Stimulated activated CD4-positive, alpha-beta T cell treated with anti-CD3 and anti-CD28 coated beads, TNF-alpha, amount 100 ng/mL, for 1 hour (primary cell): ENCODE results near the gene SH3BP5L.
"Not testable (repeated sequence)": the region's sequence is repeated elsewhere in the genome, so short reads cannot be mapped to it uniquely, and the experiment has no call there.

Experiments
- DNase-seq, 3 donors: peaks; one replicate each; pipeline ENCODE4 v3.0.0-alpha.2; 2020; ENCODE audit warnings: low read depth in 3 of 3, low spot score in 1 of 3

The SH3BP5L gene

GRCh38 chr1:248830718-248831017 is 5.0 kb upstream of the SH3BP5L start:
- DNase-seq, result not testable (repeated sequence)

GRCh38 chr1:248828845-248829244 is 3.1 kb upstream of the SH3BP5L start:
- DNase-seq, result no peak

DNA sequence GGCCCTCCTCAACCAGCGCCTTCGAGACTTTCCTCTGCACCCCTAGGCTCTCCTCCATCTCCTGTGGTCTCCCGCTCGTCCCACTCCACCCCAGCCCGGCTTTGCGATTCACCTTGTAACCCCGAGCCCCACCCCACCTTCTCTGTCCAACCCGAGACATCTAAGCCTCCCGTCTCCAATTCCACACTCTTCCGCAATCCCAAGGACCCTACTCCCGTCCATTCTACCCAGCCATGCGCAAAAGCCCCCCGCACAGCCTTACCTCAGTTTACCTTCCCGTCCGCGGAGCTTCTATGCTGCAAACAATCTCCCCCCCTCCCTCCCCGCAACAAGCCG is 174 bp downstream of the SH3BP5L start:
- no peak for DNase-seq

DNA sequence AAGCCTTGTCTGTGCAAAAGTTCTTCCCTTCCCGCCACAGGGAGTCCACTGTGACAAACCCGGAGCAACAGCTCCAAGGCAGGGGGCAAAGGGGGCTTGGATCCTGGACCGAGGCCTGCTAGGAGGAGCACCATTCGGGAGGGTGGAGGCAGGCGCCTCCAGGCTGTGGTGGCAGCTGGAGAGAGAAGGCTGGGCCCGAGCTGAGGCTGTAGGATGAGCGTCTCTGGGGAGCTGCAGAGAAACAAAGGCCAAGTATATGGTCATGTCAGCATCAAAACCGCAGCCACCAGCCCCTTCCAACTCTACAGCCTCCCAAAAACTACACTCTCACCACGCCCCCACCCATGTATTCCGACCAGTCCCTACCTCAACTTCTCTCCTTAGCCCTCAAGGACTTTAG is 579 bp downstream of the SH3BP5L start:
- no peak for DNase-seq

DNA sequence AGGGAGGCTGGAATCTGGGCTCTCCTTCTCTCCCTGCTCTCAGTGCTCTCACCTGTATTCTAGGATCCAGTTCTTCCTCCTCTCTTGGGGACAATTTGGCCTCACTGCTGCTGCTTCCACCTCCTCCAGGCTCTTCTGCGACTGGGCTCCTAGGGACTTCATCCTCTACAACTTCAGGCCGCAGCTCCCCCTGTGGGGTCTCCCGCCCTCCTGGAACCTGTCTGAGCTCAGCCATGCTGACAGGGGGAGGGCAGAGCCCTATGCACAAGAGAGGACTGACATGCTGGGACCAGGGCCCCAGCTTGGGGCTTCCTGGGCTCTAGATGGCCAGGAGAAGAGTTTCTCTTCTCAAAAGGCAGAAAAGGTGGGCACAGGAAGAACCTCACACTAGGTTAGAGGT is 1.0 kb downstream of the SH3BP5L start:
- DNase-seq, result no peak

DNA sequence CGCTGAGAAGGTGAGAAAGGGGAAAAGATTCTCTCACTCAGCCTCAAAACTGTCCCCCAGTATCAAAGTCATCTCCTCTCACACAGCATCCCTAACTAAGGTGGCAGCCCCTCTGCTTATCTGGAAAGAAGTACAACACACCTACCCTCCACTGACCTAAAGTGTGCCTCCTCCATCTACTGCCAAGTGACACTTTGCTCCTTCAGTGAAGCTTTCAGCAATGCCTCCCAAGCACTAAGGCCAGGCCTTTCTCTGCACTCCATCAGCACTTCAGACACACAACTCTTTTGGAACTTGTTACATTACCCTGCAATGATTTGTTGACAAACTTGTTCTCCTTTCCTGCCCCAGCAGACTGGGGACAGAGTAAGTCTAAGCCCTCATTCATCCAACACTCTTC is 1.4 kb downstream of the SH3BP5L start:
- no peak for DNase-seq

DNA sequence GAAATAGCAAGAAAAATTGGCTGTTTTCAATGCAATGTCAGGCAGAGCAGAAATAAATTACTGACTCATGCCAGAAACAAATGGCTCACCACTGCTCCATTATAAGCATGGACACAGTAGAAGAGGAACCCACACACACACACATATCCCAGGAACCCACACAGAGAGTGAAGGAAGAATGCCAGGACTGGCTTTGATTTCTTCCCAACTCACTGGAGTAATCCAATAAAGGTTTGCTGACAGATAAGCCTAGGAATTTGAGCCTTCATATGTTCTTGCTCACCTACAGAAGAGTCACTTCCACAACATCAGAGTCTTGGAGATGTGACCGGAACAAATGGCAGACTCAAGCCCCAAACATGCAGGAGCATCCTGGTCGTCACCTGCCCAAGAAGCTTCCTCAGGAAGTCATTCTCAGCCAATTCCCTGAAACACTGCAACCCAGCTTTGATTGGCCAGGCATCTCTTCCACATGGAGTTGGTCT is 2.2 kb downstream of the SH3BP5L start:
- no peak for DNase-seq

DNA sequence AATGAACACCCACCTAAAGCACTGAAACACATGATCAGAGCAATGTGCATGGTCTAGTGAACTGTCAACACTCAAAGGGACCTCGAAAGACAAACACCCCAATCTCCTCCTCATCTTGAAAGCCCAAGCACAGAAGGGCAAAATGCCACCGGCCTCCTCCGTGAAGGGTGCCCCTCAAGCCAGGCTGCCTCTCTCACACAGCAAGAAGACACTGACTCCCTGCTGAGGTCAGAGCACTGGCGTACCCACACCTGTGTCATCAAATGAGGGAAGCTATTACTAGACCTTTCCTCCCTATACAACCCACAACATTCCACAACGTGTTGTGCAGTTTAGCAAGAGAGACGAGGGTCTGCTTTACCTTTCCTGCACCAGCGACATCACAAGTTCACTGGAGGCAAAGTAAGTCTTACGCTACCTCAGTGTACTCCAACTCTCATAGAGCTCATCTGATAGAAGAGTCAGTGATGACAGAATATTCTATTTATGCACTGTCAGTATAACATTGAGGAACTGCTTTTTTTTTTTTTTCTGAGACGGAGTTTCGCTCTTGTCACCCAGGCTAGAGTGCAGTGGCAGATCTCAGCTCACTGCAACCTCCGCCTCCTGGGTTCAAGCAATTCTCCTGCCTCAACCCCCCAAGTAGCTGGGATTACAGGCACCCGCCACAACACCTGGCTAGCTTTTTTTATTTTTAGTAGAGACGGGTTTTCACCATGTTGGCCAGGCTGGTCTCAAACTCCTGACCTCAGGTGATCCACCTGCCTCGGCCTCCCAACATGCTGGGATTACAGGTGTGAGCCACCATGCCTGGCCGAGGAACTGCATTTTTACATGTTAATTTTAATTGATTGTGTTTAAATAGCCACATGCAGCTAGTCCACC is 3.3 kb downstream of the SH3BP5L start:
- DNase-seq, result no peak

GRCh38 chr1:248821641-248822040 is 4.1 kb downstream of the SH3BP5L start:
- no peak for DNase-seq

- DNase-seq, result no peak
Observed at GRCh38 chr1:248821101-248821500, 4.6 kb downstream of the SH3BP5L start.

GRCh38 chr1:248820041-248820585 is 5.6 kb downstream of the SH3BP5L start:
- DNase-seq, result no peak

GRCh38 chr1:248818505-248819374 is 7.0 kb downstream of the SH3BP5L start:
- no peak for DNase-seq

DNA sequence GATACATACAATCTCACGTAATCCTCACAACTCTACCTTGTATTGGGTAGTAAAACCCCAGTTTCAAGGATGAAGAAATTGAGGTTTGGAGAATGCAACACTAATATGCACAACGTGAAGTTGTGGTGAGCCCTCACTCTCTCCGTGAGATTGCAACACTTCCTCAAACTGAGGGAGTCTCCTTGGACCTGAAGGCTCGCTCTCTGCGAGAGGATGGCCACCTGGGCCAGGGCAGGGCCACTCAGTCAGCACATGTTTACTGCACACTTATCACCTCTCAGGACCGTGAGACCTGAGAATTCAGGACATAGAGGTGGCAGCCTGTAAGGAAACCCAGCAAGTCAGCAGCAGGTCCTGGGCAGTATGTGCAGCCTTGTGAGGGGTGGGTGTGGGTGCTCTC is 8.7 kb downstream of the SH3BP5L start:
- DNase-seq, result no peak

DNA sequence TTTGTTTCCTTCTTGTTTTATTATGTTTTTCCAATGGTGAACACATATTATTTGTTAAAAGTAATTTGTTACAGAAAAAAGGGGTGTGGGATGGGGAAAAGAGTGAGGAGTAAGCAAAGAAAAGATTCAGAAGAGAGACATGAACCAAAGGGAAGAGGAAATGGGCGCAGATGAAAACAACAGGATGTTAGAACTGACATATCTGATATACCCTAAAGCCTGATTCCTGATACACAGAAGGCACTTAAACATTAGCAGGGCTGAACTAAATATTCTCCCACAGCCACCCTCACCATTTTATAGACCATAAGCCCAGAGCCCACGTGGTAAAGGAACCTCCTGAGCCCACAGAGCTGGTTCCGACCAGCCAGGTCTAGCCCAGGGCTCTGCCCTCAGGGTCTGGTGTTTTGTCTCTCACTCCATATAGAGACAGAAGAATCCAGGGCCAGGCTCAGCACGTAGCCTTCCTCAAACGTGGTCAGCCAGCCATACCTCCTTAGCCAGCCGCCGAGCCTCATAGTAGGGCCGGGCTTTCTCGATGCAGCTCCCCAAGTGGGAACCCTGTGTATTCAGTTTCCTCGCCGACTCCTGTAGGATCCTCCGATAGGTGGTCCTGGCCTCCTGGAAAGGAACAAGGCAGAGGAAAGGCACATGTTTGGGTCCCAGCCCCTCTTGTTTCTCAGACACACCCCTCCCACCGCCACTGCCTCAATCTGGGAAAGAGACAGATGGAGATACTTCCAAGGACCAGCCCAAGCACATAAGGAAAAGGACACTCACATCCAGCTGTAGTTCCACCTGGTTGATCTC is 9.5 kb downstream of the SH3BP5L start:
- no peak for DNase-seq

DNA sequence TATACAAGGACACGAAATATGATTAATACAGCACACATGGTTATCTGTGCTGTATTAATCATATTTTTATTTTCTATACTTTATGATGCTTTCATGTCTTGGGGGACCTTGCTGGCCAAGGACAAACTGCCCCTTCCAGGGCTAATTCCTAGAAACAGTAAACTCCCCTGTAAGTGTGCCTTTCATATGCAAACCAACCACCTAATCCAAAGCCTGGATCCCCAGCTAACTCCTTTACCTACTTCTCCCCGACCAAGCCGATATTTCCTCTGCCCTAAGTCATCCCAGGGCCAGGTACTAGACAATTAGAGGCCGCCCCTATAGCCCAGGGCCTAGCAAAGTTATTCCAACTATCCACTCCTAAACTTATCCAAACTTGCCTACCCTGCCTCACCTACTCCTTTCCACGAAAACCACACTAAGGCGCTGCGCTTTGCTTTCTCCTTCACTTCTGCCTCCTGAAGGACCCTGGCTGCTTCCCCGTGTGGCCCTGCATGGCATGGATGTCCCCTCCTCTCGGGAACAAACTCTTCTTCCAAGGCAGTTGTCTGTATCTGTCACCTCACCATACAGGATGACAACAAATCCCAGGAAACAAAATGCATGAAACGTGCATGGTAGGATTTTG is 10.2 kb downstream of the SH3BP5L start:
- no peak for DNase-seq

DNA sequence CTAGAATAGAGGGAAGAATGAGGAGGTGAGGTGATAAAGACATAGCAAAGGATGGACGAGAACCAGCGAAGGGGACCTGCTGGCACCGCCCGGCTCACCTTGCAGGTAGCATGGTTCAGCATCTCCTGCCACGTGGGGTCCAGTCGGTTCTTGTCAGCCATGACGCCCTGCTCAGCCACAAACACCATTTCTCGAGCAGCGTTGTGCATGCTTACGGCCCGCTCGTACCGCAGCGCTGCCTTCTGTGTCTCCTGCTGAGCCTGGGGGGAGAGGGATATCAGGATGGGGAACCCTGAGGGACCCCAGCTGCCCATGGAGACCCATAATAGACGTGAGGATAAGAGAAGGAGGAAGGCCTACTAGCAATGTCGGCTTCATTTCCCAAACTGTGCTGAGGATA is 11.4 kb downstream of the SH3BP5L start:
- DNase-seq, result no peak

GRCh38 chr1:248813546-248813945 is 12.2 kb downstream of the SH3BP5L start:
- DNase-seq, result no peak

- no peak for DNase-seq
Observed at GRCh38 chr1:248812736-248813425, 12.8 kb downstream of the SH3BP5L start.

DNA sequence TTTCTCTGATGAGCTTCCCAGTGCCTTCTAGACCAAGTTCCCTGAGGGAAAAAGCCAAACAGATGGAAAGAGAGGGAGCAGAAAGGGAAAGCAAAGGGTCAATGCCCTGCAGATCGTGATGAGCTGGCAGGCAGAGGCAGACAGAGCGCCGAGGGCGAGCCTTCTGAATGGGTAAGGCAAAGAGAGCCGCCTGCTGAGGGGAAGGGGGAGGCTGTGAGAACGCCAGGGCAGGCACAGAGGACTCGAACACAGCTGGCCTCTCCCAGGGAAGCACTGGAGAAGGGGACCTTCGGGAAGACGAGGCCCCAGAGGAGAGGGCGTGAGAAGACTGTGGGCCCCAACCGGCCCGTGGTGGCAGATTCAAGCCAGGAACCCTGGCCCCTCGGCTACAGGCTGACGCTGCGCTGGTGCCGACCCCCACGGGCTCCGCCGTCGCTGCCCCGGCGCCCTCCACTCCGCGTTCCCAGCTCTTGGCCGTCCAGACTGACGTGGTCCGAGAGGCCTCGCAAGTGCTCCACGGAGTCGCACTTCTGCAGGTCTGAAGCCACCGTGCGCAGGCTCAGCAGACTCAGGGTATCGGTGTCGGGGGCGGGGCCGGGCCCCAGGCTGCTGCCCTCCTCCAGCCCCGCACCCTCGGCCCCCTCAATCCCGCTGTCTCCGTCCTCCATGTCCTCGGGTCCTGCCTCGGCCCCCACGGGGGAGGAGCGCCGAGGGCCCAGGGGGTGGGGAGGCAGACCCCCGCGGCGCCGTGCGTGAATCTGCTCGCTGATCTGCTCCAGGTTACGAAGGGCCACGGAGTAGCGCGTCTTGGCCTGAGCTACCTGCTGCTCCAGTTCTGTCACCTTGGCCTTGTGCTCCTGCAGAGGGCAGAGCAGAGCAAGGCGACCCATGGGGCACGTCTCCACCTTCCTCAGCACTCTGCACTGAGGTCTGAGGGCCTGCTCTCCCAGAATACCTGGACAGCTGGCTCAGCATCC is 13.9 kb downstream of the SH3BP5L start:
- DNase-seq, result no peak
